ENCODE measurements around the gene KCNAB1. TPM values are rescaled to one million over a fixed set of nuclear protein-coding genes. Genes with fewer than 3 reads are reported as not detected.
A peak's percentile ranks its signal among the peaks of the same experiment; 100 is the strongest.

The KCNAB1 gene
- total RNA-seq, 1 experiment from 2014 or later: not detected

DNA sequence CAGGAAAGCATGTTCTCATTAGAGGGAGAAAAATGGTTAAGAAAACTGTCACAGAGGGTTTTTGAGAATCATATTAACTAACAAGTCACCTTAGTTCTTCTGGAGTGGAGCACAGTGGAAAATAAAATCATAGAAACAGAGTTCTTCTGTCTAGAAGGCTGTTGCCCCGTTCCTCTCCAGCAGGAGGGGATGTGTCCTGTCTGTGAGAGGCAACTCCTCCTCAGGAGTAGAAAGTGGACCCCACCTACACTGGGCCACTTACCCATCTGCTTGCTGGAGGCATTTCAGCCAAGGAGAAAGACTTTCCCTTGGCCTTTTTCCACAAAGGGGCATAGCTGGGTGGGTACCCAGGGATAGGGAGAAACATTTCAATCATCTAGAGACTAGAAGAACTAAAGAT lies 327.9 kb downstream of the KCNAB1 start:
- POLR2A ChIA-PET (ENCODE audit: low non-redundant PET): no interaction called here
- Histone ChIP-seq H3K27ac (ENCODE audit: low read depth, low read length, poor library complexity, severe bottlenecking) (no peak overlapping the region), H3K27me3 (replicated peaks; ENCODE audit: insufficient read depth, low read depth, low read length, poor library complexity) (no peaks in the 10 kb centered on the region), H3K36me3 (ENCODE audit: insufficient read depth, low read length, poor library complexity, severe bottlenecking) (no peaks in the 10 kb centered on the region), H3K9me3 (ENCODE audit: low read depth, low read length, poor library complexity, severe bottlenecking) (no peaks in the 10 kb centered on the region), H3K4me1 (ENCODE audit: insufficient read depth, low read length, poor library complexity, severe bottlenecking) (peaks cover 11% of the 10 kb centered on the region), H3K4me3 (ENCODE audit: low read depth, low read length, poor library complexity, severe bottlenecking) (no peak overlapping the region)
- intact Hi-C loops (cut with micrococcal nuclease; ENCODE audit: unreplicated experiment): no loop called here
- CTCF ChIA-PET: no interaction called here
- no TSS peak for BruUV-seq (replicated peaks)
- TF ChIP-seq, protein P1, sequence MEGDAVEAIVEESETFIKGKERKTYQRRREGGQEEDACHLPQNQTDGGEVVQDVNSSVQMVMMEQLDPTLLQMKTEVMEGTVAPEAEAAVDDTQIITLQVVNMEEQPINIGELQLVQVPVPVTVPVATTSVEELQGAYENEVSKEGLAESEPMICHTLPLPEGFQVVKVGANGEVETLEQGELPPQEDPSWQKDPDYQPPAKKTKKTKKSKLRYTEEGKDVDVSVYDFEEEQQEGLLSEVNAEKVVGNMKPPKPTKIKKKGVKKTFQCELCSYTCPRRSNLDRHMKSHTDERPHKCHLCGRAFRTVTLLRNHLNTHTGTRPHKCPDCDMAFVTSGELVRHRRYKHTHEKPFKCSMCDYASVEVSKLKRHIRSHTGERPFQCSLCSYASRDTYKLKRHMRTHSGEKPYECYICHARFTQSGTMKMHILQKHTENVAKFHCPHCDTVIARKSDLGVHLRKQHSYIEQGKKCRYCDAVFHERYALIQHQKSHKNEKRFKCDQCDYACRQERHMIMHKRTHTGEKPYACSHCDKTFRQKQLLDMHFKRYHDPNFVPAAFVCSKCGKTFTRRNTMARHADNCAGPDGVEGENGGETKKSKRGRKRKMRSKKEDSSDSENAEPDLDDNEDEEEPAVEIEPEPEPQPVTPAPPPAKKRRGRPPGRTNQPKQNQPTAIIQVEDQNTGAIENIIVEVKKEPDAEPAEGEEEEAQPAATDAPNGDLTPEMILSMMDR (conservative IDR thresholded peaks at IDR 0.05; ENCODE audit: low read depth, low read length): peak; percentile 70
- no peak for TF ChIP-seq EZH2 (IDR thresholded peaks at IDR 0.05; ENCODE audit: borderline replicate concordance, low read depth, low read length, poor library complexity, severe bottlenecking)
- DNase-seq (ENCODE audit: low spot score): peak; percentile 70

DNA sequence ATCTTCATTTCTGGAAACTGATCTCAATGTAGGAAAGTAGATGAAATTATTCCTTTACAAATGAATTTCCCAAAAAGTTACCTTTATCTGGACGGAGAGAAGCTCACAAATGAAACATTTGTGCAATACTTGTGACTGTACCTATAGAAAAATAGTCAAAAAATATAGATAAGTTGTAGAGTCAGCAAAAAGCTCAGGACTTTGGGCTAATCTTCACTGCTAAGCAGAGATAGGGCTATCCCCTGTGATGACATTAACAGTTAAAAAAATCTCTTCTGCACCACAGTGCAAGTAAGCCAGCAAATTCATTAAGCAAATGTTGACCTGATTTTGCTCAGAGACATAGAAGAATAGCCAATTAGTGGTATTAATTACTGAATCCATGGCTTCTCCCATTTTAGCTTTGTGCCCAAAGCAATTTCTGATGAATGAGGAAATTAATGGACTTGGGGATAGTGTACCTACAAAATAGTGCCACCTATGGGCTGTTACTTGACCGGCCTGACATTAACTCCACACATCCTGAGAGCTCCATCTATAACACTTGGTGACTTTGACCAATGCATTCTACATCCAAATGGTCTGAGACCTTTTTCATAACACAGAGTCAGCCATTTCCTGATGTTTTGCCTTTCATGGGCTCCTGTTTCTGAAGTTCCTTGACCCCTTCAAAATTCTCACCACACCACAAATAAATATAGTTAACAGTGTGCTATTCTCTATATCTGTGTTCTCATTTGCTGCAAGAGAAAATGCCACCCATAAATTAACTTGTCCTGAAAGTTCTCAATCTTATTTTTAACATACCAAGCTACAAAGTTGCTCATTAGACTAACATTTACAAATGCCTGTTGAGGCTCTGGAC lies 329.6 kb downstream of the KCNAB1 start:
- Histone ChIP-seq H3K4me3 (ENCODE audit: low read depth, low read length, poor library complexity, severe bottlenecking) (no peak overlapping the region), H3K4me1 (ENCODE audit: insufficient read depth, low read length, poor library complexity, severe bottlenecking) (peaks cover 14% of the 10 kb centered on the region), H3K27me3 (replicated peaks; ENCODE audit: insufficient read depth, low read depth, low read length, poor library complexity) (no peaks in the 10 kb centered on the region), H3K9me3 (ENCODE audit: low read depth, low read length, poor library complexity, severe bottlenecking) (no peaks in the 10 kb centered on the region), H3K27ac (ENCODE audit: low read depth, low read length, poor library complexity, severe bottlenecking) (no peak overlapping the region), H3K36me3 (ENCODE audit: insufficient read depth, low read length, poor library complexity, severe bottlenecking) (no peaks in the 10 kb centered on the region)
- BruUV-seq (replicated peaks): no TSS peak
- TF ChIP-seq, protein P1 (conservative IDR thresholded peaks at IDR 0.05; ENCODE audit: low read depth, low read length): peak; percentile 74
- TF ChIP-seq EZH2 (IDR thresholded peaks at IDR 0.05; ENCODE audit: borderline replicate concordance, low read depth, low read length, poor library complexity, severe bottlenecking): no peak
- peak; percentile 39 for DNase-seq (ENCODE audit: low spot score)
- intact Hi-C loops (cut with micrococcal nuclease; ENCODE audit: unreplicated experiment): loop anchor here (1.0 to 5.0 kb wide), 2 partner anchors 59 to 298 kb away; no protein-coding TSS in a partner anchor
- POLR2A ChIA-PET (ENCODE audit: low non-redundant PET): no interaction called here
- CTCF ChIA-PET: interaction anchor here (0.6 to 1.6 kb wide), 3 partner anchors 10 to 275 kb away, joined by 3 to 9 read pairs (median 5); no protein-coding TSS in a partner anchor

DNA sequence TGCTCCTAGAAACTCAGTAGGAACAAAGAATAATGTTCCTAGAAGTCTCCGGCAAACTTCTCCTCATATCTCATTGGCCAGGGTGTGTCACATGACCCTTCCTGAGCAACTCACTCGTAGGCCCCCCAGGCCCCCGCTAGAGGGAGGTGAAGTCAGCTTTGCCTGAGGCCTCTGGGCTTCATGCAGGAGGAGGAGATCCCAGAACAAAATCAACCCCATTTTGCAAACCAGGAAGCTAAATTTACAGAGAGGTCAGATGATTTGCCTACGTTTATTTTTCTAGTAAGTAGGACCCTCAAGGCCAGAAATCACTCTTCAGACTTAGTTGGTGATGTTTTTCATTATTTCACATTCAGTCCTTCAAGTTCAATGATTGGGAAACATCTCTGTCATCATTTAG lies 335.5 kb downstream of the KCNAB1 start:
- H3K4me1 ChIP-seq (ENCODE audit: insufficient read depth, low read length, poor library complexity, severe bottlenecking): peaks cover 19% of the 10 kb centered on the region
- intact Hi-C loops (cut with micrococcal nuclease; ENCODE audit: unreplicated experiment): no loop called here
- H3K9me3 ChIP-seq (ENCODE audit: low read depth, low read length, poor library complexity, severe bottlenecking): no peaks in the 10 kb centered on the region
- no peaks in the 10 kb centered on the region for H3K27me3 ChIP-seq (replicated peaks; ENCODE audit: insufficient read depth, low read depth, low read length, poor library complexity)
- H3K27ac ChIP-seq (ENCODE audit: low read depth, low read length, poor library complexity, severe bottlenecking): no peak overlapping the region
- no peak overlapping the region for H3K4me3 ChIP-seq (ENCODE audit: low read depth, low read length, poor library complexity, severe bottlenecking)
- no peak for DNase-seq (ENCODE audit: low spot score)
- BruUV-seq (replicated peaks): no TSS peak
- ChIA-PET CTCF (no interaction called here), POLR2A (ENCODE audit: low non-redundant PET) (no interaction called here)
- TF ChIP-seq EZH2 (IDR thresholded peaks at IDR 0.05; ENCODE audit: borderline replicate concordance, low read depth, low read length, poor library complexity, severe bottlenecking): no peak
- H3K36me3 ChIP-seq (ENCODE audit: insufficient read depth, low read length, poor library complexity, severe bottlenecking): no peaks in the 10 kb centered on the region
